Stimulated activated CD4-positive, alpha-beta T cell treated with anti-CD3 and anti-CD28 coated beads, Interleukin-15, amount 100 ng/mL, for 24 hours (primary cell): ENCODE measurements around the gene NSUN3.
A peak's percentile ranks its signal among the peaks of the same experiment; 100 is the strongest.

ENCODE experiments used
- DNase-seq: peaks from one replicate; pipeline ENCODE4 v3.0.0-alpha.2; 2020

Gene NSUN3

GRCh38 chr3:94132777-94133176 is 69.9 kb downstream of the NSUN3 start:
- no peak for DNase-seq

DNA sequence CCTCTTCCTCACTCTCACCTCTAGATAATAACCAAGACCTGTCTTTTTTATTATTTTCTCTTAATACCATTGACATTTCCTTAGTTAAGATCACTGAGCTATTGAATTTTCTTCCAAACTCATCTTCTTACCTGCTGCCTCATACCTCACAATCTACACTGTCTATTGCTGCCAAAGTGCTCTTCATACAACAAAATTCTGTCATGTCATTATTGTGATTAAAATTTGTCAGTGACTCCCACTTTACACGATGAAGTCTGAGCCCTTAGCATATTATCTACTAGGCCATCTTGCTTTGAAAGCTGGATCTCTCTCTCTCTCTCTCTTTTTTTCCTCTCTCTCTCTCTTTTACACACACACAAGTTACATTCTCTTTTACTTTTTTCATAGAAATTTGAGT is 73.3 kb downstream of the NSUN3 start:
- no peak for DNase-seq

- no peak for DNase-seq
These were observed 74.5 kb downstream of the NSUN3 start for GRCh38 chr3:94137377-94137776.

- no peak for DNase-seq
These were observed 83.6 kb downstream of the NSUN3 start for GRCh38 chr3:94146455-94146854.

DNA sequence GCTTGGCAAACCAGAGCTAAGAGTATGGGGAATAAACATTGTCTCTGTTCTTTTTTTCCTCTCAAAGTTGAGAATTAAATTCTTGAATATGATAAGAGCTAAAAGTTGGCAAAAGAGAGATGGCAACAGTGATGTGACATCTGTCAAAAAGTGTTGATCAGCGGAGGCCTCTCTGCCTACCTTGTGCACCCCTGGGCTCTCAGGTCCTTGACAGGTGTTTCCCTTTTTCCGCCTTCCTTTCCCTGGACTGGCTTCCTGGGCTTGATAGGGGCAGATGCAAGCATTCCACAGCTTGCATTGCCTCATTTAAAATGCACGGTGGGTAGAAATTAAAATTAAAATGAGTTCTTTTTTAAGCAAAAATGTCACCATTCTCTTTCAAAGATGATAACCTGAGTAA is 84.2 kb downstream of the NSUN3 start:
- DNase-seq = no peak

DNA sequence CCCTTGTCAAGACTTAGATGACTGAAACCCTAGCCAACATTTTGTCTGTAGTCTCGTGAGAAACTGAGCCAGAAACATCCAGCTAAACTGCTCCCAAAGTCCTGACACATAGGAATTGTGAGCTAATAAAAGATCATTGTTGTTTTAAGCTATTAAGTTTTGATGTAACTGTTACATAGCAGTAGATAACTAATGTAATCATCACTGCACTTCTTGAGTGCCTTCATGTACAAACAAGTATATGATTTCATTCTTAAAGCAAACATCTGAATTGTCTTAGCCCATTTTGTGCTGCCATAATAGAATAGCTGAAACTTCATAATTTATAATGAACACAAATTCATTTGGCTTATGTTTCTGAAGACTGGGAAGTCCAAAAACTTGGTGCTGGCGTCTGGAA is 87.3 kb downstream of the NSUN3 start:
- no peak for DNase-seq

DNA sequence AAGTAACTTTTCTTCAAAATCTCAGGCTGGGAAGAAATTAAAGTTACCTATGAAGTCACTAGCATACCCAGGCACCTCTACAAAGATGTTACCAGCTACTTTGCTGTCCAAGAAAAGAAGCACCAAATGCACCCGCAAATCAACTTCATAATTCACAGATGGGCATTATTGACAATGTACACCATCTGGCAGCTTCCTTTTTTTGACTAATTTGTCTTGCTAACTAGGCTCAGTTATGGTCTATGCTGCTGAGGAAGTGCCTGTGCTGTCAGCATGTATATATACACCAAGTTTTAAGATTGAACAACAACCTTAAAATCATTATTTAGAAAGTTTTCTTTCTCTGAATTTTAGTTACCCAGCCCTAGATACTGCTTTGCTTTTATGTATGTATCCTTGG is 93.8 kb downstream of the NSUN3 start:
- no peak for DNase-seq

- no peak for DNase-seq
These were observed 95.7 kb downstream of the NSUN3 start for GRCh38 chr3:94158512-94158911.

DNA sequence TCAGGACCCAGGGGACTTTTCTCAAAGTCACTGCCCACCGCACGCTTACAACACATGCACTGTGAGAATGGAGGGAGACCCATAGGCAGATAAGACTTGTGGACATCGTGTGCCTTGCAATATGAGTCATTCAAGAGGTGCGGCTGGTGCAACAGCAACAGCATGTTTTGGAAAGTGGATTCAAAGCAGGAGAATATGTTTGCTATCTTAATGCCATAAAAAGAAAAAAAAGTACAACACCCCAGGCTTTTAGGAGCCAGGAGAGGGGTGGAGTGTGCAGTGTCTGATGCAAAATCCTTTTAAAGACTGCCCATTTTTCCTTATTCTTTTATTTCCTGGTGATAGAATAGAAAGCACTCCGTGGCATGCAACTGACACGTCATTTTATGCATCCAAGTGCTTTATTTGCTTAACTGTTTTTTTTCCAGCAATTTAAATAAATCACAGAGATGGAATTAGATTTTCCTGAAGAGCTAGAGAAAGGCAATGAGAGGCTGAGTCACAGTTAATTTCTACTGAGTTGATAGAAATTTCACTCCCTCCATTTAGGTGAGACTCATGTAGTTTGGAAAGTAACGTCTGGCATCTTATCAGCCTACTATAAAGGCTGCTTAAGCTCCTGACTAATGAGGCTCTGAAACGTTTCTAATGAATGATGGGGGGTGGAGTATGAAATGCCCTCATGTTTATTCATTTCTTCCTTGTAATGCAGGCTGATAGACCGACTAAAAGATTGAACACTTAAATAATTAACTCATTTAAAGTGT is 96.4 kb downstream of the NSUN3 start:
- DNase-seq = no peak

DNA sequence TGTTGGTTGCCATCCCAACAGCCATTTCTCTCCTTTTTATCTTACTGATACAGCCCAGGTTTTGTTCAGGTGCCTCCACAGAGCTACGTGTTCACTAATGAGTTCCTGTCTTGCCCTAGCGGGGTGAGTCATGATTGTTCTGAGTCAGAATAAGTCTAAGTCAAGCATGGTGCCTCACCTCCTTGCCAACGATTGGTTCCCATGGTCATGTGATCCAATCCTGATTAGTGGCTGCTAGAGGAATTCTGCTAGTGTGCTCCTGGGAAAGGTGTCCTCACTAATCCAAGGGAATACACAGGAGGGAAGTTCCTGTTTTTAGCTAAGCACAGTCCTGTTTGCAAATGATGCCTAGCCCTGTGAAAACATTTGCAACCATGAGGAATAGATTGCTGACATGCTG is 99.8 kb downstream of the NSUN3 start:
- DNase-seq = peak; percentile 8

DNA sequence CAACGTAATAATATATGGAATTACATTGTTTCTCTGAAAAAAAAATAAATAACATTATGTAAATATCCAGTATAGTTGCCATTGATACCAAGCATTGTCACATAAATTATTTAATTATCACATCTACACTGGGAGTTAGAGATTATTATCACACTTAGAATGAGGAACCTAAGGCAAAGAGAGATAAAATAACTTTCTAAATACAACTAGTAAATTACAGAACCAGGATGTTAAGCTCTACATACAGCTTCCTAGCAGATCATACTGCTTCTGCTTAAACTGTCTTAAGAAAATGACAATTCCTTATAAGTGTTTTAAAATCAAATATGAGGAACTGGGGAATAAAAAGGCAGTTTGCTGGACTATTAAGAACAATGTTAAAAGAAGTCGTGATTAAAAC is 104.5 kb downstream of the NSUN3 start:
- no peak for DNase-seq

DNA sequence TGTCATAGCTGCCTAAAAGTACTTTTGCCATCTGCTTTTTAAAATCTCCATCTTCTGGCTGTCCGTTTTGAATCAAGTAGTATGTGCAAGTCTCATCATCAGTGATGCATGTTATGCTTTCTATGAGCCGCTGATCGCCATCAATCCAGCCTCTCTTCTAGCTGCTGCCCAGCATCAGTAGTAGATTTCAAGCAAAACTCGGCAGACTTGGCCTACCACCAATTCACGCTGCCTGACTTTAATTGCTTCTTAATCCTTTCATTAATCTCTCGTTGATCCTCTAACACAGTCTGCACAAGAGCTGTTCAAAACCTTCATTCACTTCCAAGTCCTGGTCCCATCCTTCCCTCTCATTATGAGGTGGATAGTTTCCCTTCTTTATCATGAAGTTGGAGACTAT is 104.9 kb downstream of the NSUN3 start:
- DNase-seq = no peak

GRCh38 chr3:94171954-94172353 is 109.1 kb downstream of the NSUN3 start:
- DNase-seq = no peak

GRCh38 chr3:94172695-94173310 is 109.9 kb downstream of the NSUN3 start:
- no peak for DNase-seq

DNA sequence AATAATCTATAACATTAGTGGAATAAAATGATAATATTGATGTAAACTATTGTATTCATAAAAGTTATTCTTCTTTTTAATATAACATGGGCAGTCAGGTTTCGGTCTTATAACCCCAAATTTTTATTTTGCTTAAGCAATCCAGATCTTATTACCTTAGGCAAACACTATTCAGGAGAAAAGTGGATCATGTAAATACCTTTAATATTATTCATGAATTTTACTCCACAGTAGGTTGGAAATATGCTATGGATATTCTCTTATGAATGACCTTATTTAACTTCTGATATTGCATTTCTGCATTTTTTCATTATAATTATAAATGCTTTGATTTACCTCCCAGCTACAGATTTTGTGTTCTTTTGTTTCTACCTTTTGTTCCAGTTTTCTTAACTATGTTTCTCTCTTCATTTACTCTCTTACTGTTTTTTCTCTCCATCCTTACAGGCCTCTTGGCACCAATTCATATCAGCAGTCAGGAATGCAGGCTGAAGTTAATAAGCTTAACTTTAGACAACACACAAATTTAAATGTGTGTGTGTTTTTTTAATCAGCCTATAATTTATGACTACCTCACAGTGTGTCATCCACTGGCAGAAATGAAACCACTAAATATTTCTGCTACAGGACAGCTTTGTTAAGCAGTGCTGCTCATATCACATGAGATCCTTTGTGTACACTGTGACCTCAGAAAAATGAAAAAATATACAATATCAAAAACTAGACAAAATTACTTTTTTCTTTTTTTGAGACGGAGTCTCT is 111.0 kb downstream of the NSUN3 start:
- DNase-seq = no peak

DNA sequence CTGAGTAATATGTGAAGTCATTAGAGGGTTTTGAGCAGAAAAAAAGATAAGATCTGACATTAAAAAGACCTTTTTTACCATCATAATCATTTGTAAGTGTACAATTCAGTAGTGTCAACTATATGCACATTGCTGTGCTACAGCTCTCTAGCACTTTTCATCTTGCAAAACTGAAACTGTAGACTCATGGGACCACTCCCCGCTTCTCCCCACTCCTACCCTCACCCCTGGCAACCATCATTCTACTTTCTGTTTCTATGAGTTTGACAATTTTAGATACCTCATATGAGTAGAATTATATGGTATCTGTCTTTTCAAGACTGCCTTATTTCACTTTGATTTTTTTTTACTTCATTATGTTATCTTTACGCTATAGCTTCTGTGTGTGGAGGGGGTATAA is 112.8 kb downstream of the NSUN3 start:
- DNase-seq = no peak

DNA sequence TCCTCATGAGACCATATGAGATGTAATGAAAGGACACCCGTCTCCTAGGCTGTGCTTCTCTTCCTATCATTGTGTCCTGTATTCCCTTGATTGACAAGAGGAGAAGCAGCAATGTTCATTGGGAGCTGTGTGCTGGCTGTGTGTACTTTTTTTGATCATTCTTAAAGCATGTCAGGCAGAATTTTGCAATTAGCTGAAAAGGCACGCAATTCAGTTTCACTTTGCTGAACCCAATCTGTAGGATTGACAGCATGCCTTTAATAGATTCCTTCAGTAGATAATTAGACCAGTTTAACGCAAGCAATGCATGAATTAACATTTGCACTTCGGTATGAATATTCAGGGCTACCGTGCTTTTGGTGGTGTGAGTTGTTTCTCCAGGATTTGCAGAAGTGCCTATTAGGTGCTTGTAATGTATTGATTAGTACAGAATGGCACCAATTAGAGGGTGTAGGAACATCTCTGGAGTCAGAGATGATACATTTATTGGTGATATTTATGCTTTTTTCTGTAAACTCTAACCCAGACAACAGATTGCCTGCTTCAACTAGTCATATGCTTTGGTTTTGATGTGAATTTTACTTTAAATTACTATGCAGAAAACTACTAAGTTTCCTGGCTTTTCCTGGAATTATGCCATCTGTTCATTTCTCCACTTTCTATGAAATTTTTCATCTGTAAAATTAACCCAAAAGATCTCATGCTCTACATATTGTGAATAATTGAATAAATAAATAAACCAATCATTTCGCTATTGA is 114.3 kb downstream of the NSUN3 start:
- DNase-seq = no peak
